ENCODE measurements around the gene SEMA4D.

Gene SEMA4D

DNA sequence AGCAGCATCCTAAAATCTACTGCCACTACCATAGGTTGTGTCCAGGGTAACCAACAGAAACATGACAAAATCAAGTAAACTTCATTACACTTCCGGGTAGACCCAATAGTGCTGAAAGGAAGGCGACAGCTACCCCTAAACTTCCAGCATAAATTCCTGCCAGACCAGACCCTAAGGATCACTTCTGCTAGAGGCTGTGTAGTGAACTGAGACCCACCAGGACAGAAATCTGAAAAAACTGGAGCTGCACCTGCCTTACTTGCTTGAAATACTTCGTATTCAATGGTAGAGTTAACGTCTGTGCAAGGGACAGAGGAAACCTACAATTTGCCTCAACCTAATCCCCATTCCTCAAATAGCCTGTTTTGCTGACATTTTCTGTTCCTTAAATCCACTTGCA is 180.6 kb downstream of the SEMA4D start:
- no peak for DNase-seq (ENCODE audit: low read depth in 2 of 2)

DNA sequence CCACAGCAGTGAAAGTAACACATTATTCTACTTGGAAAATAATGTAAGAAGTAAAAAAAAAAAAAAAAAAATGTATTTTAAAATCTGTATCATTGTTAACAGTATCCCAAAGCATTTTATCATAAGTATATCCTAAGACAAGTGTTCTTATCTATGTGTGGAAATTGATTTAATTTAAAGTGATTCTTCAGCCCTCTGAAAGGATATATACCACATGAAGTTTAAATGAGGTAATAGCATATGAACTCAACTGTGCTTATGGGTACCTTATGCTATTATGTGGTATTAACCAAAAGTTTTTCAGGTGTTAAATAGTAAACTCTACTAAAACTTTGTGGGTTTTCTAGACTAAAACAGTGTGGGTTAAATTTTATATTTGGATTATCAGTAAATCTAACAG is 182.4 kb downstream of the SEMA4D start:
- DNase-seq (ENCODE audit: low read depth in 2 of 2): no peak

DNA sequence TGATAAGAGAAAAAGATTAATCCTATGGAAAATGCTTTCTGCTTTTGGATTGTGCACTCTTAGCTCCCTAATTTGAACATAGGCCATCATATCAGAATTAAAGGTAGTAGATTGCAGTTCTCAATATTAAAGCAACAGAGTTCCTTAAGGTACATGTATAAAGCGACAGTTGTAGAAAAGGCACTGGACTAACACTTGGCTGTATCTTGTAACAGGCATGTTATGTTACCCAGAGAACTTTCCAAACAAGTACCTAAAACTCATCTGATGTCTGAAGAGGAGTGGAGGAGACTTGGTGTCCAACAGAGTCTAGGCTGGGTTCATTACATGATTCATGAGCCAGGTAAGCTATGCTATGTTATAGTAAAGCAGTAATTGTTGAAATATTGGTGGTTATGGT is 183.0 kb downstream of the SEMA4D start:
- no peak for DNase-seq (ENCODE audit: low read depth in 2 of 2)

DNA sequence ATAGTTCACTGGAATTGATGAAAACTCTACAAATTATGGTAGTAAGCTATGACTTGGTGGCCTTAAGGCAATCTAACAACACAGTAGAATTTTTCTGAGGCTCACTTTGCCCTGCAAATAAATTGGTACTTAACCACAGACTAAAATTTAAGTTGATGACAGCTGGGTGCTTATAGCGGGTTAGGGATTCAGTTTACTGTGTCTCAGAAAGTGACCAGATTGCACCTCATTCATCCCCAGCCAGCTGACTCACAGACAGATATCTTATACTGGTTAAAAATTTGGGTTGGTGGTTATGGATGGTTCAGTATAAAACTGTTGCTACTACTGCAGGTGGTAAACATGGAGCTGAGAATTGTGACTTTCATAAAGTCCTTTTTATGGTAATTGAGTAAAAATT is 184.1 kb downstream of the SEMA4D start:
- no peak for DNase-seq (ENCODE audit: low read depth in 2 of 2)

DNA sequence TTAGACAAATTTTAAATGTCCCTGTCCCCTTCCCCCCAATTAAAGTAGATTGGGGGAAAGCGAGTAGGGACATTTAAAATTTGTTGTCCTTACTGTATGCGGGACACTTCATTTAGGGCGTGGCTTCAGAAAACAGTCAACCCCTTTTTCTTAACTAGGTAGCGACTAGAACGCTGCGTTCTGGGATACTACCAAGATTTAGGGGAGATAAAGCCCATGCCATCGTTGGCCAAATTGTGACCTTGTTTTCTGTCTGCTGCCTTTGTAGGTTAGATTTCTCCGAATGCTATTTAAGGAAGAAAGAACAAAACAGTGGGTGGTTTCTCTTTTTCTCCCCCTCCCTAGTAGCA is 185.7 kb downstream of the SEMA4D start:
- no peak for DNase-seq (ENCODE audit: low read depth in 2 of 2)

DNA sequence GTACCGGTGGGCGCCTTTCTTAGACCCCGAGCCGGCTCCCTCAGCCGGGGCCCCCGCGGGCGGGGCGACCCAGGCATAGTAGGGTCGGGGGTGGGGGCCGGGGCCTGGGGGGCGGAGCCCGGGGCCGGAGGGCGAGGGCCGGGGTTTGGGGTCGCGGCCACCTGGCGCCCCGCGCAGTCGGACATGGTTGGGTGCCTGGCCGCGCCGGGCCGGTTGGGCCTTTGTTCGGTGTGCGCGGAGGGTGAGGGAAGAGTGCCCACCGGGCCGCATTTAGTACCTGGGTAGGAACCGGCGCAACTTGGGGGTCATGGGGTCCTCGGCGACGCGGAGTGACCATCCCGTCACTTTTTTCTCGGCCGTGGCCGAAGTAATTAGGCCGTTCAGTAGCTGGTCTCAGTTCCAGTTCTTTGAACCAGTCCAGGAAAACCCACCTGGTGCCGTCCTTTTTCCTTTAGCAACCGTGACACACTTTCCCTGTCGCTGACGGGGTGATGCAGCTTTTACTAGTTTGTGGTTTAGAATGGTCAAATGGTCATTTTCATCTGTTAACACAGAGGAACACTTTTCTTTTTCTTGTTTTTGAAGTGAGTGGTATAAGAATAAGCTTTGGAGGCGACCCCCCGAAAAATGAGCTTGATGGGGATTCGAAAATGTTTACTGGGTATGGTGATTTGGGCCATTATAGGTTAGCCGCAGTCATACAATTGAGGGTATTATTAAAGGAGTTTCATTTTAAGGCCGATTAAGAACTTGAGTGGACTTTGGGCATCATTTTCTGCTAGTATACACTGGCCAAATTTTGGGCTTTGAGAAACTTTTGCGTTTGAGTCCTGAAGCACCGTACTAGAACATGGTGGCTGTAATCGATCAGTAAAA is 186.3 kb downstream of the SEMA4D start:
- DNase-seq (ENCODE audit: low read depth in 2 of 2): no peak

Measured in activated CD4-positive, alpha-beta T cell treated with anti-CD3 and anti-CD28 coated beads for 24 hours (primary cell).